ENCODE data around the gene FSCN2. TPM values are rescaled to one million over a fixed set of nuclear protein-coding genes. Genes with fewer than 3 reads are reported as not detected.

The FSCN2 gene
- total and polyA plus RNA-seq, 8 donors, result 2.5 to 15.3 (median 10.7) TPM

DNA sequence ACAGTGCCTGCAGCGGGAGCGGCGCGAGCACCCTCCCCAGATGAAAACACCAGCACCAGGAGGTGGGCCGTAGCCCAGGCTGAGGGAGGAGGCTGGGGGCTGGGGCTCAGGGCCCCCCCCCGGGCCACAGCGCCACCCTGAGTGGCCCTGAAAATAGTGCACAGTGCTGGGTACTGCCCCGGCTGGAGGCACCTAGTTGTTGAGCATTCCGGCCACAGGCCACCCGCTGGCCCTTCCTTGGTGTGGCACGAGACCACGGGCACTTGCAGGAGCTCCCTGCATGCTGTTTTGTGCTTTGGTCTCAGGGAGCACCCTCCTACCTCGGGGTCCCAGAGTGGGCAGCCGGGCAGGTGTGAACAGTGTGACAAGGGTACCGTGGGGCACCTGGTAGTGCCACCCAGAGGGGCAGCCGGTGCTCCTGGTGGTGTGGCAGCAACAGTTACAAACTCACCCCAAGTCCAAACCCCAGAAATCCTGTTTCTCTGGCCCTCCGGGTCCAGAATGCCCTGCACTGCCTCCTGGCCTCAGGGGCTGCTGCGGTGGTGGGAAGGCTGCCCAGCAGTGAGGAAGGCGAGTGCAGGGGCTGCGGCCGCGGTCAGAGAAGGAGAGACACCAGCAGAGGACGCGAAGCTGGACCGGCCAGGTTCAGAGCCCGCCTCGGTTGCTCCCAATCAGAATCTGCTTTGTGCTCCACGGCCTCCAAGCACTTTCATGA lies 11.9 kb downstream of the FSCN2 start:
- H3K4me1 ChIP-seq, result peaks cover 0 to 13% (median 0%) of the 10 kb centered on the region in 3 donors
- intact Hi-C loops (cut with DNase I), result loop anchor here in 1 of 3 donors (5.0 kb wide), 2 partner anchors 293 to 398 kb away; no protein-coding TSS in a partner anchor
- no peaks in the 10 kb centered on the region for H3K27me3 ChIP-seq
- FAIRE-seq (no peak), DNase-seq (peak in 3 of 6 donors; percentile 18 to 74 (median 30)), ATAC-seq (no peak)
- WGBS, 2 donors, result 94 to 97% methylated on average over 25 to 28 of the region's 28 CpGs
- TF ChIP-seq, protein P1, sequence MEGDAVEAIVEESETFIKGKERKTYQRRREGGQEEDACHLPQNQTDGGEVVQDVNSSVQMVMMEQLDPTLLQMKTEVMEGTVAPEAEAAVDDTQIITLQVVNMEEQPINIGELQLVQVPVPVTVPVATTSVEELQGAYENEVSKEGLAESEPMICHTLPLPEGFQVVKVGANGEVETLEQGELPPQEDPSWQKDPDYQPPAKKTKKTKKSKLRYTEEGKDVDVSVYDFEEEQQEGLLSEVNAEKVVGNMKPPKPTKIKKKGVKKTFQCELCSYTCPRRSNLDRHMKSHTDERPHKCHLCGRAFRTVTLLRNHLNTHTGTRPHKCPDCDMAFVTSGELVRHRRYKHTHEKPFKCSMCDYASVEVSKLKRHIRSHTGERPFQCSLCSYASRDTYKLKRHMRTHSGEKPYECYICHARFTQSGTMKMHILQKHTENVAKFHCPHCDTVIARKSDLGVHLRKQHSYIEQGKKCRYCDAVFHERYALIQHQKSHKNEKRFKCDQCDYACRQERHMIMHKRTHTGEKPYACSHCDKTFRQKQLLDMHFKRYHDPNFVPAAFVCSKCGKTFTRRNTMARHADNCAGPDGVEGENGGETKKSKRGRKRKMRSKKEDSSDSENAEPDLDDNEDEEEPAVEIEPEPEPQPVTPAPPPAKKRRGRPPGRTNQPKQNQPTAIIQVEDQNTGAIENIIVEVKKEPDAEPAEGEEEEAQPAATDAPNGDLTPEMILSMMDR (IDR thresholded peaks at IDR 0.05), result no peak
- no peak overlapping the region for H3K4me3 ChIP-seq
- H3K36me3 ChIP-seq, result peaks cover 0 to 12% (median 0%) of the 10 kb centered on the region in 3 donors
- H3K9me3 ChIP-seq, result no peaks in the 10 kb centered on the region
- H3K27ac ChIP-seq, result no peak overlapping the region

- peaks cover 0 to 13% (median 0%) of the 10 kb centered on the region in 3 donors for H3K4me1 ChIP-seq
- no peak overlapping the region for H3K4me3 ChIP-seq
- ATAC-seq (no peak), FAIRE-seq (no peak), DNase-seq (peak in 3 of 6 donors; percentile 21 to 75 (median 56))
- peaks cover 0 to 17% (median 0%) of the 10 kb centered on the region in 3 donors for H3K36me3 ChIP-seq
- H3K27me3 ChIP-seq, result no peaks in the 10 kb centered on the region
- H3K27ac ChIP-seq, result no peak overlapping the region
- intact Hi-C loops (cut with DNase I), result loop anchor here in 1 of 3 donors (5.0 kb wide), 1 partner anchor 293 kb away; no protein-coding TSS in a partner anchor
- 94 to 96% methylated on average over 14 of the region's 14 CpGs for WGBS, 2 donors
- no peaks in the 10 kb centered on the region for H3K9me3 ChIP-seq
- TF ChIP-seq, protein P1 (IDR thresholded peaks at IDR 0.05), result no peak
Observed at GRCh38 chr17:81540676-81541027, 12.5 kb downstream of the FSCN2 start.

DNA sequence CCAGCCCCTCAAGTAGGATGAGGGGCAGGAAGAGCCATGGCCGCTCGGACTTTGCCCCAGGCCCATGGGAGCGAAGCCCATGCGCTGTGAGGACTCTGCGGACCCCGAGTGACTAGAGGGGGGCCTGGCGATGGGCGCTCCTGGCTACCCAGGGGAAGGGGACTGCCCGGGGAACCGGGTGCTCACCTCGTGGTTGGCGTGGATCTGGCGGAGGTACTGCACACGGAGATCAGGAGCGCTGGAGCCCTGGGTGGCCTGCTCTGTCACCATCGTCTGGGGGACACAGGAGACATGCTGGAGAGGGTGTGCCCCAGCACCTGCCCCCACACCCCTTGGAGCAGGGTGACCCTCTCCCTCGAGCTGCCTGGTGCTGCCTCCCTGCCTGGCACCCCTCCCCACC lies 12.9 kb downstream of the FSCN2 start:
- no peaks in the 10 kb centered on the region for H3K9me3 ChIP-seq
- intact Hi-C loops (cut with DNase I), result loop anchor here in 1 of 3 donors (5.0 kb wide), 1 partner anchor 294 kb away; no protein-coding TSS in a partner anchor
- no peak overlapping the region for H3K27ac ChIP-seq
- H3K4me3 ChIP-seq, result no peak overlapping the region
- DNase-seq (peak in 1 of 6 donors; percentile 57), FAIRE-seq (no peak), ATAC-seq (no peak)
- TF ChIP-seq, protein P1 (IDR thresholded peaks at IDR 0.05), result no peak
- H3K4me1 ChIP-seq, result peaks cover 0 to 10% (median 0%) of the 10 kb centered on the region in 3 donors
- no peaks in the 10 kb centered on the region for H3K27me3 ChIP-seq
- WGBS, 2 donors, result 88 to 91% methylated on average over 17 of the region's 17 CpGs
- peaks cover 0 to 21% (median 1%) of the 10 kb centered on the region in 3 donors for H3K36me3 ChIP-seq

DNA sequence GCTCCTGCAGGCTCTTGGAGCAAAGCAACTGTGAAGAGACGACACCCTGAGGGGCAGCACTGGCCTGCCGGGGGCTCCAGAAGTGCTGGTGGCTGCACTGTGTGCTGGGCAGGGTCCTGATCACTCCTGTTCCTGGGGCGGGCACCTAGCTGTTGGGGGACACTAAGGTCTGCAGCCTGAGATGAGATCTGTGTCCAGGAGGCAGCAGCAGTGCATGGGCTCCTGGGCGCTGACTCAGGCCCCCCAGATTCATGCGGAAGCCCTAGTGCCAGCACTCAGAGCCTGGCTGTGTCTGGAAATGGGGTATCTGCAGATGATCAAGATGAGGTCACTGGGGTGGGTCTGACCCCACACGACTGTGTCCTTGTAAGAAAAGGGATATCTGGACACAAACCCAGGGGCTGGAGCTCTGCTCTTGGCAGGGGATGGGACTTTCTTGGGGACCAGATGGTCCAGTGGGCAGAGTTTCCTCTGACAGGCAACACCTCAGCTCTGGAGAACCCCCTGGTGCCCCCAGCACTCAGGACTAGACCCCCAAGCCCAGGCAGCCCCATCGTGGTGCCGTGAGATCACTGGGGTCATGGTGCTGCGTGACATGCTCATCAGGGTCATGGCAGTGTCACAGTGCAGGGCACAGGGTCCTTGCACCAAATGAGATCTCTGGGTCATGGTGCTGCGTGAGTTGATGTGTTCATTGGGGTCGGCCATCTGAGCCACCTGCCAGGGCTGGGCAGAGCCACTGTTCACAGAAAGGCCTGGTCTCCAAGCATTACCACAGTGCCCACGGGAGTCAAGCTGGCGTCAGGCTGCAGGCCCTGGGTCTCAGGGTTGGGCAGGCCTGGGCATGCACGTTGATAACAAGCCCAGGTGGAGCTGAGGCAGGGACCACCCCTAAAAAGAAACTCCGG lies 14.5 kb downstream of the FSCN2 start:
- peaks cover 0 to 5% (median 0%) of the 10 kb centered on the region in 3 donors for H3K4me1 ChIP-seq
- H3K27me3 ChIP-seq, result no peaks in the 10 kb centered on the region
- ATAC-seq (no peak), FAIRE-seq (no peak), DNase-seq (peak in 4 of 6 donors; percentile 35 to 72 (median 49))
- no peak overlapping the region for H3K4me3 ChIP-seq
- WGBS, 2 donors, result 87 to 88% methylated on average over 15 of the region's 15 CpGs
- H3K36me3 ChIP-seq, result peaks cover 0 to 34% (median 7%) of the 10 kb centered on the region in 3 donors
- H3K27ac ChIP-seq, result no peak overlapping the region
- intact Hi-C loops (cut with DNase I), result loop anchor here in 1 of 3 donors (5.0 kb wide), 1 partner anchor 295 kb away; no protein-coding TSS in a partner anchor
- no peaks in the 10 kb centered on the region for H3K9me3 ChIP-seq
- TF ChIP-seq, protein P1 (IDR thresholded peaks at IDR 0.05), result no peak

Data from pancreas (tissue), 10 donors.